Breast epithelium (tissue), 3 donors: Measurements from ENCODE around the gene MED29.

Experiments used
- CTCF ChIP-seq, 3 donors: fragments of 450-650 bp; IDR thresholded peaks; one replicate each; pipeline ENCODE4 v1.5.1; 2016 to 2017; ENCODE audit warnings: antibody characterized with exemption in 3 of 3, mild to moderate bottlenecking in 3 of 3, moderate library complexity in 3 of 3
- POLR2A ChIP-seq: fragments of 450-650 bp; IDR thresholded peaks from one replicate; pipeline ENCODE4 v1.6.1; 2016; ENCODE audit warnings: antibody characterized with exemption, mild to moderate bottlenecking, moderate library complexity
- POLR2AphosphoS5 ChIP-seq, 3 donors: sonication (generic); formaldehyde crosslinking; IDR thresholded peaks; one replicate each; pipeline ENCODE4 v1.6.1; 2017; ENCODE audit warnings: antibody characterized with exemption in 3 of 3

- TF ChIP-seq CTCF (IDR thresholded peaks at IDR 0.05) (no peak), POLR2A (no peak), POLR2AphosphoS5 (IDR thresholded peaks at IDR 0.05) (no peak)
Measured at GRCh38 chr19:39444598-39445195, 53.5 kb downstream of the MED29 start.
